T-helper 9 cell (primary cell): ENCODE measurements around the gene TTF1.
"Not testable (repeated sequence)": the region's sequence is repeated elsewhere in the genome, so short reads cannot be mapped to it uniquely, and the experiment has no call there.

Experiments
- DNase-seq: peaks from one replicate; pipeline ENCODE4 v3.0.0-alpha.2; 2020

TTF1 gene

DNA sequence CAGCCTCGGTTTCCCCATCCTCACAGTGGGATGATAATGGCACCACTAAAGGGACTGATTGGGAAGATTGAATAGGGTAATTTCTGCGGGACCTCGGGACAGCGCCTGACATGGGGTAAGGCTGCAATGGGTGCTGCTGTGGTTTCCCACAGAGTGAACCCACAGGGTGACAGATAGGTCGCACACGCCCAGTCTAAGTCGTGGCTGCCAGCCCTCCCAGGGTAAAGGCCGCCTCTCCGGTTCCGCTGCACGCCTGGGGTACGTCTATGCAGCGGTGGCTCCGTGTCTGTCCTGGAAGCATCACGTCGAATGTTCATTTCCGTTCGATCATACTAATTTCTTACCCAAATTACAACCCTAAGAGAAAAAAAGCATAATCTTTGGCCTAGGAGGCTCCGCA is 4.0 kb upstream of the TTF1 start:
- DNase-seq, result no peak

DNA sequence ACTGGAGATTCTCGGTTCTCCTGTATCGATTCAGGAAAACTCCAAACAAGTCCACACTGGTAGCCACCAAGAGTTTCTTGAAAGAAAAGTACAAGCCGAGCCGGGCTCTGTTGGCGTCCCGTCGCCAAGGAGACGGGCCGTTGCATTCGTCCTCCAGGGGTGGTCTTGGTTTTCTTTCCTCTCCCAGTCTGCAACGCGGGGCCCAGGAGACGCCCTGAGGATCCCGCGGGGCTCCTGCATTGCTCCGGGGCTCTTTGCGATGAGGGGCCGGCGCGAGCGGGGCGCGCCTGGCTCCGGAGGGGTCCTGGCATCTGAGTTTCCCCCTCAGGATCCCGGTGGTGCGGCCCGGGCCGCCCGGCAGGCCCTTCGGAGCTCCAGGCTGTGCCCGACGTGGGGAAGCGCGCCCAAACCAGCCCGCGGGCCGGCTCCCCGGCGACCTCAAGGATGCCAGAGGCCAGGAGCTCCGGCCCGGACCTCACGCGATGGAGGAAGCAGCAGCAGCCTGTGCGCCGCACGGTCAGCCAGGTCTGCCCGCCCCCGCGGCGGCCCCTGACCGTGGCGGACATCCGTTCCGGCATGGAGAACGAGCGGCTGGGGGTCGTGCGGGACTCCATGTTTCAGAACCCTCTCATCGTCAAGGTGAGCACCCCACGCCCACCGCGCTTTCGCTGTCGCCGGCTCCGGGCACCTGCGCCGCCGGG is 3.3 kb upstream of the TTF1 start, which contains the start of gene CFAP77:
Gene CFAP77 (plus strand): TSS at position 384 of the 701 bp plus-strand sequence. CDS start 61 bp downstream, at position 445.
- DNase-seq, result peak; percentile 33

DNA sequence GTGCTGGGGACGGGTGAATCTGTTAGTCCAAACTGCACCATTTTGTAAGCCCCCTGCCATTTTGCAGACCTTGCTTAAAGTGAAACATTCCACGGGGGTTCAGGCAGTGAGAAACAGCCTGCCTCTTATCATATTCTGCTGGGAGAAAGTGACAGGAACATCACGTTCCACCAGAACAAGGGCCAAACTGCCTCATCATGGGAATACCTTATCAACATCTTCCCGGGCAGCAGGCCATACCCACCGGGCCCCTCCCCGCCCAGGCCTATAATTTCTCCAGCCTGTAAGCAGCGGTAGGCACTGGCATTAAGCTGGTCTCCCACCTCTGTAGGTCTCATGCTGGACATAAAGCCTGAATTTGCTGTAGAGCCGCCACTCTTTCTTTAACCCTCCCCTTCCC is 1.9 kb upstream of the TTF1 start:
- DNase-seq, result no peak

DNA sequence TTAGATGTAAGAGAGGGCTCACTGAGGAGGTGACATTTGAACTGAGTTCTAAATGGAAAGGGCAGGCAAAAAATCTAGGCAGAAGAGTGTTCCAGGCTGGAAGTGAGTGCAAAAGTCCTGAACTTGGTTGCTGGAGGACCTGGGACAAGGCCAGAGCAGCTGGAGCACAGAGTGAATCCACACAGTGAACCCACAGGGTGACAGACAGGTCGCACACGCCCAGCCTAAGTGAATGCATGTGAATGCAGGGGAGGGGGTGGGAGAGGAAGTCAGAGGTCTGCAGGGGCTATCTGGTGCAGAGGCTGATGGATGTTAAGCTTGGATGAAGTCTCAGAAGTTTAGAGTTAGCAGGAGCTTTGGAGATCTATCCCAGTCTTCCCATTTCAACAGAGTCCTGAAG is 556 bp upstream of the TTF1 start:
- DNase-seq, result no peak

DNA sequence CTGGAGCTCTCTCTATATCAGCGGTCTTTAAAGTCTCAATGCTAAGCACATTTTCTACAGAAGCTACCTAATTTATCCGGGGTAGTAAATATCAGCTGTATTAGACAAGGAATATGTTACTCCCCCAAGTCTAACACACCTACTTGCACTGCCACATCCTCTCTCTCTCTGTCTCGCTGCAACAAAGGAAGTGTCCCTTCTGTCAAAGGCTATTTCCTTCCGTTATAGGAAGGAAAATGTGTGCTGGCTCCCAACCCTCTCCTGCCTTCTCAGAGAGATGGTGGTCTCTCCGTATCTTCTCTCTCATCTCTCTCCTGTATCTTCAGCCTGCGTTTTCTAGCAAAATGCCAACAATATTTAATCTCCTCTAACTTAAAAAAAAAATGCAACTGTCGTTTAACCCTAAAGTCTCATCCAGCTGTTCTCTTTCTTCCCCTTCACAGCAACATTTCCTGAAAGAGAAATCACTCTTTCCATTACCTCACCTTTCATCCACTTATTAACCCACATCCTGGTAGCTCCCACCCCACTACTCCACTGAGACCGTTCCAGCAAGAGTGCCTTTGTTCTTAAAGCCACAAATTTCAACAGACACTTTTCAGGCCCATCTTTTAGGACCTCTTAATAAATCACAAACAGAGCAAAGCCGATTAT is 2.3 kb downstream of the TTF1 start:
- DNase-seq, result no peak

DNA sequence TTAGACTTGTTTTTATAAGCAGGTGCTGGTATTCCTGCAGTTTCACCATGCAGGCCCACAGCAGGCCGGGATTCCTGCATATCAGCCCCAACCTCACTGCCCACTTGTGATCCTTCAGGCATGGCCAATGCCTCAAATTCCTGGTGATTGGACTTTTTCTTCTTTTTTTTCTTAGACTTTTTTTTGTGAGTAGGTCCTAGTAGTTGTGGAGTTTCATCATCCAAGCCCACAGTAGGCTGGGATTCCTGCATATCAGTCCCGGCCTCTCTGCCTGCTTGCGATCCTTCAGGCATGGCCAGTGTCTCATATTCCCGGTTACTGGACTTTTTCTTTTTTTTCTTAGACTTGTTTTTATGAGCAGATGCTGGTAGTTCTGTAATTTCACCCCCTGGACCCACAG is 4.8 kb downstream of the TTF1 start:
- no peak for DNase-seq

DNA sequence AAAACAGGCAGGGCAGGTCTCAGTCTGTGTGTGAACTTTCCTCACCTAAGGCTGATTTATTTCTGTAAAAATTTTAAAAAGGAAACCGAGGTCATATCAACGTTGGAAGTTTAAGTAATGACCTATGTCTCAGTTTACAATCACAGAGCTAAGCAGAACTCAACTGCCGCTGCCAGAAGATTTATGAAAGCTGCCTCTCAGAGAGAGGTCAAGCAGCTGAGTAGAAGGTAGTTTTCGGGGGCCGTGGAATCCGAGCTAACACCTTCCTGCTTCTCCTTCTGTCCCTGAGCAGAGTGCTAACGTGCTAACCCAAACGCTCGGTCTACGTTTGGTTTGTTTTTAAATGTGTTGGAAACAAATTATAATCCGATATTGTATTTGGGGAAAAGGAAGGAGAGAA is 11.1 kb downstream of the TTF1 start:
- DNase-seq, result no peak

DNA sequence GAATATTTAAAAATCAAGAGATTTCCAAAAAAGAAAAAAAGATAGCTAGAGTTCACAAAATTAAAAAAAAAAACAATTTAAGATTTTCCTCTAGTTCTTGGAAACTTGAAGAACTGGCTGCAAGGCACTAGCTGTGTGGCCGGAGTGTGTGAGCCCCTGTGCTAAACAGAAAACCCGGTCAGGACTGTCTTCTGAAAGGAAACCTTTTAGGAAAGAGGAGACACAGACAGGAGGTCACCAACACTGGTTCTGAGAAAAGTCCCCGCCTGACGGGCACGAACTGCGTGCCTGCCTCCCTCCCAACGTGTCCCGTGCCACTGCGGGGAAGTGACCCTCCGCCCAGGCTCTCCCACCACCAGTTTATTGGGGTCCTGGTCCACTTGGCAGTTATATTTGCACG is 15.2 kb downstream of the TTF1 start:
- no peak for DNase-seq

DNA sequence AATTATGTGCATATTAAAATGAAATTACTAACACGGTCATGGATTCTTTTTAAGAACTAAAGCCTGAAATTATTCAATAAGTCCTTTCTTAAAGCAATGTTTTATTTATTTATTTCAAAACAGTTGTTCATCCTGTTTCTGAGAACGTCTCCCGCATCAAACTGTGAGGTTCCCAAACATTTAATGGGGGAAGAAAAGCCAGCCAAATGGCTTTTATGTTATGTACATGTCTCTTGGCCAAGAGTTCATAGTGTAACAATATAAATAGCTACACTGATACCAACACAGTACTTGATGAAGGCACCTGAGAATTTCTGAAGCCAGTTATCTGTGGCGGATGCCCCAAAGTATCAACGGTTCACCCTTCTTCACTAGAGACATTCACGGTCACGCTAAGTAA is 15.7 kb downstream of the TTF1 start:
- no peak for DNase-seq

DNA sequence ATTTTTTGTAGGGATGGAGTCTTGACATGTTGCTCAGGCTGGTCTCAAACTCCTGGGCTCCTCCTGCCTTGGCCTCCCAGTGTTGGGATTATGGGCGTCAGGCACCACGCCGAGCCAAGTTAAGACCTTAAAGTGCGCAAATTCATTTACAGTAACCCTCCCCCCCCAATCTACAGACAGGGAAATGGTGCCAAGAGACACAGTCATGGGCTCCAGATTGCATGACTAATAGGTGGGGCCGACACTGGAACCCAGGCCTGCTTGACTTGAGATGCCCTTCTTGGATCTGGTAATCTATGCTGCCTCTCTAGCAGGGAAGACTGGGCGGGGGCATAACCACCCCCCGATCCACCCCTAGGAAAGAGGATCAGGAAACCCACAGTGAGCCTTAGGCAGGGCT is 19.5 kb downstream of the TTF1 start:
- no peak for DNase-seq

DNA sequence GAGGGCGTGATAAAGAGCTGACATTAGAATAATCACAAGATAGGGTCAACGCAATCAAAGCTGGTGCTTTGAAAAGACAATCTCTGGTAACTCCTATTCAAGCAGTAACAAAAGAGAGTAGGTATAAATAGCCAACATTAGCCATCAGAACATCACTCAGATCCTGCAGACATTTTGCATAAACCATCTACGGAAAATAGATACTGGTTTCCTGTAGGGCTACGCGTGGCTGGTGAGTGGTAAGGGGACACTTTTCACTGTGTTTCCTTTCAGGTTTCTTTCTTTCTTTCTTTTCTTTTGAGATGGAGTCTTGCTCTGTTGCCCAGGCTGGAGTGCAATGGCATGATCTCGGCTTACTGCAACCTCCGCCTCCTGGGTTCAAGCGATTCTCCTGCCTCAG is 22.3 kb downstream of the TTF1 start:
- DNase-seq, result no peak

DNA sequence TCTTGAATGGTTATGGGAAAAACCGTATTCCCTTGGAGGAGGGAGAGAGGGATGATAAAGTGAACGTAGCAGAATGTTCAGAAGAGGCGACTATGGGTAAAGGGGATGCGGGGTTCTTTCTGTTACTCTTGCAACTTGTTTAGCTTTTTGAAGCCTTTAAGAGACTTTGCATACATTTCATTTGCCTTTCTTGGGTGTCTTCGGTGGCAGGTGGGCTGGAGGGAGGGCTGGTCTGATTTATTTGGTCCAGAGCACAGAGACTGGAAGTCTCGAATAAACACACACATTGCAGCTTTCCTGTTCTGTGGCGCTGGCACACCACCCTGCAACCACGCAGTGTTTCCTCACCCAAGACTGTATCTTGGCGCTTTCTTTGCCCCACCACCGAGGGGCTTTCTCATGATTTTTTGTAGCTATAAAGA is 23.2 kb downstream of the TTF1 start:
- DNase-seq, result no peak

DNA sequence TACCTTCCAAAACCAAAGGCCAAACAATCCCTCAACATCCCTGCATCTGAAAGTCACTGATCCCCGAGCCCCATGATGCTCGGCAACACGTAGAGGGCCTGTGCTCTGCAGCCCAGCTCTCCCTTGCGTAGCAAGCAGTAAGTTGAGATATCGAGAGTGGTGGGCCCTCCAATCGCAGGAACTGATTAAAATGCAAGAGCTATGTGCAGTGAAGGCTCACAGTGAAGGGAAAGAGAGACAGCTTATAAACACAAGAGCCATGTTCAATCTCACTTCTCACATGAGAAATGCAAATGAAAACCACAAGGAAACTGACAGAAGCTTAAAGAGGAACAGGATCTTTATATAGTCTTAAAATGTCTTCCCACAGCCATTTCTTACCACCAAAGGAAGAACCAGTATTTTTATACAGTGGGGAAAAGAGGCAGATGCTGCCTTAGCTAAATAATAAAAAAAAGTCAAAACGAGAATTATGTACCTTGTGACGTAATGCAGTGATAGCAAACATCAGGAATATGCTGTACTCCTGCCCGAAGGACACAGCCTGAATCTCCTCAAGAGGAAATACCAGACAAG is 24.6 kb downstream of the TTF1 start:
- no peak for DNase-seq

DNA sequence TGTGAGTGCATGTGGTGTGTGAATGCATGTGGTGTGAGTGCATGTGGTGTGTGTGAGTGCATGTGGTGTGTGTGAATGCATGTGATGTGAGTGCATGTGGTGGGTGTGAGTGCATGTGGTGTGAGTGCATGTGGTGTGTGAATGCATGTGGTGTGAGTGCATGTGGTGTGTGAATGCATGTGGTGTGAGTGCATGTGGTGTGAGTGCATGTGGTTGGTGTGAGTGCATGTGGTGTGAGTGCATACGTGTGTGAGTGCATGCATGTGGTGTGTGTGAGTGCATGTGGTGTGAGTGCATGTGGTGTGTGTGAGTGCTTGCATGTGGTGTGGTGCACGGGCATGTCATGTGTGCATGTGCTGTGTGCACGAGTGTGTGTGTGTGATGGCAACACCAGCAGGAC is 28.2 kb downstream of the TTF1 start:
- DNase-seq, result not testable (repeated sequence)

DNA sequence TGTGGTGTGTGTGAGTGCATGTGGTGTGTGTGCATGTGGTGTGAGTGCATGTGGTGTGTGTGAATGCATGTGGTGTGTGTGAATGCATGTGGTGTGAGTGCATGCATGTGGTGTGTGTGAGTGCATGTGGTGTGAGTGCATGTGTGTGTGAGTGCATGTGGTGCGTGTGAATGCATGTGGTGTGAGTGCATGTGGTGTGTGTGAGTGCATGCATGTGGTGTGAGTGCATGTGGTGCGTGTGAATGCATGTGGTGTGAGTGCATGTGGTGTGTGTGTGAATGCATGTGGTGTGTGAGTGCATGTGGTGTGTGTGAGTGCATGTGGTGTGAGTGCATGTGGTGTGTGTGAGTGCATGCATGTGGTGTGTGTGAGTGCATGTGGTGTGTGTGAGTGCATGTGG is 28.9 kb downstream of the TTF1 start:
- DNase-seq, result not testable (repeated sequence)

DNA sequence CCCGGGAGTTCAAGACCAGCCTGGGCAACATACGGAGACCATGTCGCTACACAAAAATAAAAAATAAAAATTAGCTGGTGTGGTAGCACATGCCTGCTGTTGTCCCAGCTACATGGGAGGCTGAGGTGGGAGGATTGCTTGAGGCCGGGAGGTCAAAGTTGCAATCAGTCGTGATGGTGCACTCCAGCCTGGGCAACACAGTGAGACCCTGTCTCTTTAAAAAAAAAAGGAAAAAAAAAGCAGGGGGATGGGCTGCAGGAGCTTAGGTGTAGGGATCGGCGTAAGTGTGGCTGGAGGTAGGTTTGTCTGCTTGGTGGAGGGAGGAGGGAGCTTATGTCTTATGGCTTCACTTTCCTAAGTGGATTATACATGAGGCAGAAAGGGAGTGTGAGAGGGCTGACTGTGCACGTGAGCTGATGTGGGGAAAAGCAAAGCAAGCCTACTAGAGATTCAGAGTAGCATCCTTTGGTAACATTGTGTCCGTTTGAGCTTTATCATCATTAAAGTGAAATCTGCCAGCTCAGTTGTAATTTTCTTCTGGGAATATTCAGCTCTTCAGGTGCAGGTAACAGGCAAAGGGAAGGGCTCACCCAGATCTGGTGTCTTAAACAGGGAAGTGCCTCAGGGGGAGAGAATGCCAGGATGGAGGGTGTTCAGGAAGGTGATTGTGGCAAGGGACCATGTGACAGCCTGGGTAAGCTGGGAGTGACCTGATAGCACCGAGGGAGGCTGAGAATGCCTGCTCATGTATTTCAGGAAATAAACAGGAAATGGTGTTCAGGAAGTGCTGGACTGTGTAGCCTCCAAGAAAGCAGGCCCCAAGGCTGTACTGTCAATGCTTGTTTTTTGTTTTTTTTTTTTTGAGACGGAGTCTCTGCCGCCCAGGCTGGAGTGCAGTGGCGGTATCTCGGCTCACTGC is 34.2 kb downstream of the TTF1 start:
- DNase-seq, result no peak

DNA sequence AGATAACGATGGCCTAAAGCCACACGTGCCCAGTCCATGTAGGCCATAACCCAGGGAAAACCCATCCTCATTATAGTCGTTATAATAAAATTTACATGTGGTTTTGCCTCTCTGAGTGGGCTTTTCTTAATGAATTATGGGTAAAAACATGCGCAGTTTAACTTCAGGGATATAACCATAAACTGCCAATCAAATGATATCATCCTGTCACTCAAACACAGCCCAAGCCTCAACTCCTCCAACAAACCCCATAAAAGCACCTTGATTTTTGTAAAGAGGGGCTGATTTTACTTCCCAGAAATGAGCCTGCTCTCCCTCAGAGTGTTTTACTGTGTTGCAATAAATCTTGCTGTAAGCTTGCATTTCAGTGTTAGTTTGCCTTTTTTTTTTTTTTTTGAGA is 36.0 kb downstream of the TTF1 start:
- DNase-seq, result no peak

DNA sequence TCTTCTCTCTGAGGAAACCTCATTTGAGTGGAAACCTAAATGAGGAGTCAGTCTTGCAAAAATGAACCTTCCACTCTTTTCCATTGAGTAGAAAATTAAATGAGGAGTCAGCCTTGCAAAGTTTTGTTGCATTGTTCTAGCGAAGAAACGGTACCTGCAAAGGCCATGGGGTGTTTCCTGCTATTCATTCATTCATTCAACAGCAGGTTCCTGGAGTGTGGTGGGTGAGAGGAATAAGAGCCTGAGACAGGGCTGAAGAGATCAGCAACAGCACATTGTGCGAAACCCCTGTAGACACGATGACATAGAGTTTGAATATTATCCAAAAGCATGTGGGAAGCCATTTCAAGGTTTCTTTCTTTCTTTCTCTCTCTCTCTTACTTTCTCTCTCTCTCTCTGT is 37.2 kb downstream of the TTF1 start:
- no peak for DNase-seq

DNA sequence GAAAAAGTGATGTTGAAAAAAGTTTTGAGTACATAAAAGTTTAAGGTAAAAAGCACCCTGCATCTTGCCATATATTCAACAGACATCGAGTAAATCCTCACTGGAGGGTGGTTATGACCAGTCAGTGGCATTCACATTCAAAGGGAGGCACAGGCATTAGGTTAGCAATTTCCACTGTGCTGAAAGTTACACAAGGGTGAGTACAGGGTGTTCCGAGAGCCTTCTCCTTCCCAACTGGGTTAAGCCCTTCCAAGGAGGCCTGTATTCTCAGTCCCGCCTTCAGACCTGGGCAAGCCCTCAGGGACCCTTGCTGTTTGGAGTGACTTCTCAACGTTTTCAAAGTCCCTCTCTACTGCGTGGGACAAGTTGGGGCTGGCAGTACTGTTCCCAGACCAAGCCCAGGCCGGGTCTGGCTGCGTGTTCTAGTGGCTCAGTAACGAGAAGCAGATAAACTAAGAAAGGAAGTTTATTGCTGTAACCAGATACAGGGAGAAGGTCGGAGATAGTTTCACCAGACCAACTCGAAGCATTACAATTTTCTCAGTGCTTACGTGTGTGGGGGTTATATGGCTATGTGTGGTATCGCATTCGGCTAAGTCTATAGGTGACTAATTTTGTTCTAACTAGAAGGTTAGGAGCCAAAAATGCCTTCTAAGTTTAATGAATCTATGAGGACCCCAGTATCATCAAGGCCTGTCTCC is 38.9 kb downstream of the TTF1 start:
- DNase-seq, result no peak

DNA sequence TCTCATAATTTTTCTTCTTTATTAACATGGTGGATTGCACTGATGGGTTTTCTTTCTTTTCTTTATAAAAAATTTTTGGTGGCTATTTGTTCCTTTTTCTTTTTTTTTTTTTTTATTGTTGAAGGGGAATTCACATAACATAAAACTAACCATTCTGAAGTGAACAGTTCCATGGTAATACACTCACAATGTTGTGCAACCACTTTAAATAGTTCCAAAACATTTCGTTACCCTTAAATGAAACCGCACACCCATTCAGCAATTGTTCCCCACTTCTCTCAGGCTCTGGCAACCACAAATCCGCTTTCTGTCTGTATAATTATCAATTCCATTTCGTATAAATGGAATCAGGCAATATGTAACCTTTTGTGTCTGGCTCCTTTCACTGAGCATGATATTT is 40.2 kb downstream of the TTF1 start:
- no peak for DNase-seq

DNA sequence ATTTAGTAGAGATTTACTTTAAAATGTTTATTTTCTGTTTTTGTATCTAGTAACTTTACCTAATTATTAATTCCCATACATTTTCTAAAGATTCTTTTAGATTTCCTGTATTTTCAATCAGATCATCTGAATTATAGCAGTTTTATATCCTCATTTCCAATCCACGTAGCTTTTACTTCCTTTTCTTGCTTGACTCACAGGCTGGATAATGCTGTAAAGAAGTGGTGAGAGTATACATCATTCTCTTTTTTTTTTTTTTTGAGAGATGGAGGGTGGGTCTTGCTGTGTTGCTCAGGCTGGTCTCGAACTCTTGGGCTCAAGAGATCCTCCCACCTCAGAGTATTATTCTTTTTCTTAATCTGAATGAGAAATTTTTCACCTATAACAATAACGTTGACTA is 40.7 kb downstream of the TTF1 start:
- DNase-seq, result no peak

DNA sequence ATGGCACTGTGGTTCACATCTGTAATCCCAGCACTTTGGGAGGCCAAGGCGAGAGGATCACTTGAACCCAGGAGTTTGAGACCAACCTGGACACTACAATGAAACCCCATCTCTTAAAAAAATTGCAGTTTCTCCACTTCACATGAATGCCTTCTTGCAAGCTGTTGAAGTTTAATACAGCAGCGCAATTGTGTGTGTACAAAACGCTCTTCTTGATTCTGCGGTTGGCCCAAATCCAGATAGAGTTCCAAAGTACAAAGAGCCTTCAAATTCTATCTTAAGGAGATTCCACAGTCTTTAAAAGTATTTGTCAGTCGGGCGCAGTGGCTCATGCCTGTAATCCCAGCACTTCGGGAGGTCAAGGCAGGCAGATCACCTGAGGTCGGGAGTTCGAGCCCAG is 42.6 kb downstream of the TTF1 start:
- no peak for DNase-seq

DNA sequence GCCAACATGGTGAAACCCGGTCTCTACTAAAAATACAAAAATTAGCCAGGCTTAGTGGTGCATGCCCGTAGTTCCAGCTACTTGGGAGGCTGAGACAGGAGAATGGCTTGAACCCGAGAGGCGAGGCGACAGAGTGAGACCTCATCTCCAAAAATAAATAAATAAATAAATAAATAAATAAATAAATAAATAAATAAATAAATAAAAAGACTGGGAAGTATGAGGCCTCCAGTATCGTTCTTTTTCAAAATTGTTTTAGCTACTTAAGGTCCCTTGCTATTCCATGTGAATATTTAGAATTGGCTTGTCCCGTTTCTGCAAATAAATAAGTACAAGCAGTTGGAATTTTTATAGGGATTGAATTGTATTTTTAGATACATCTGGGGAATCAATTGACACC is 48.9 kb downstream of the TTF1 start:
- DNase-seq, result no peak
